ENCODE results near the gene TRPT1.

Gene TRPT1

DNA sequence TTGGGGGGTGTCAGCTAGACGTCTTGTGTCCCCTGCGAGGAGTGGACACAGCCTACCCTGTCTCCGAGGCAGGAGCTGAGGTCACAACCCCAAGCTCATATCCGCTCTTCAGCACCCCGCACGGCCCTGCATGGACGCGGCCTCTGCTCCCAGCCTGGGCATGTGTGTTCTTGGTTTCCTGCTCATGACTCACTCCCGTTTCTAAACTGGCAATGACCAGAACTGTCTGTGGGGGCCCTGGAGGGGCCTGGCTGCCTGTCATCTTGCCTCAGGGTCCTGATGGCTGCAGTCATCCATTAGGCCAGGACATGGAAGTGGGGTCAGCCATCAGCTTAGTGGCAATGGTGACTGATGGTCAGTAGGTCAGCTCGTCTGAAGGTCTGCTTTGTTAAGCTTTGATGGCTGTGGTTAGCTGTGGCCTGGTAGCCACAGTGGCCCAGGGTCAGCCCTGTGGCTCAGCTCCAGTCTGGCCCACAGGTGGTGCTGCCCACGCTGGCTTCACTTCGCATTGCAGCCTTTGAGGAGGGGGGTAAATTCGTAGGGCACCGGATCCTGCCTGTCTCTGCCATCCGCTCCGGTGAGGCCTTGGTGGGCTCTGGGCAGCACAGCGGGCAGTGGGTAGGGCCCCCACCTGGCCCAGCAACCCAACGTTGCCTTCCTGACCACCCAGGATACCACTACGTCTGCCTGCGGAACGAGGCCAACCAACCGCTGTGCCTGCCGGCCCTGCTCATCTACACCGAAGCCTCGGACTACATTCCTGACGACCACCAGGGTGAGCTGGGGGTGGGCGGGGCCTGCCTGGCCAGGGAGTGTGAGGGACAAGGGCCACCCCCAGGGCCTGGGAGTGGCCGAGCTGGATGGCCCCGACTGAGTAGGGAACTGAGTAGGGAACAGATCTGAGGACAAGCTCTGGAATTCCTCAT lies 37.3 kb upstream of the TRPT1 start:
- H3K27ac Mint-ChIP-seq: no peak overlapping the region
- no peak for DNase-seq (ENCODE audit: low spot score)
- H3K4me3 Mint-ChIP-seq: no peak overlapping the region
- H3K27me3 Mint-ChIP-seq (ENCODE audit: low read depth): no peaks in the 10 kb centered on the region
- H3K9me3 Mint-ChIP-seq: no peaks in the 10 kb centered on the region
- H3K4me1 Mint-ChIP-seq (ENCODE audit: low read depth): peaks cover 9% of the 10 kb centered on the region
- peaks cover 21% of the 10 kb centered on the region for H3K36me3 Mint-ChIP-seq (ENCODE audit: low read depth)

DNA sequence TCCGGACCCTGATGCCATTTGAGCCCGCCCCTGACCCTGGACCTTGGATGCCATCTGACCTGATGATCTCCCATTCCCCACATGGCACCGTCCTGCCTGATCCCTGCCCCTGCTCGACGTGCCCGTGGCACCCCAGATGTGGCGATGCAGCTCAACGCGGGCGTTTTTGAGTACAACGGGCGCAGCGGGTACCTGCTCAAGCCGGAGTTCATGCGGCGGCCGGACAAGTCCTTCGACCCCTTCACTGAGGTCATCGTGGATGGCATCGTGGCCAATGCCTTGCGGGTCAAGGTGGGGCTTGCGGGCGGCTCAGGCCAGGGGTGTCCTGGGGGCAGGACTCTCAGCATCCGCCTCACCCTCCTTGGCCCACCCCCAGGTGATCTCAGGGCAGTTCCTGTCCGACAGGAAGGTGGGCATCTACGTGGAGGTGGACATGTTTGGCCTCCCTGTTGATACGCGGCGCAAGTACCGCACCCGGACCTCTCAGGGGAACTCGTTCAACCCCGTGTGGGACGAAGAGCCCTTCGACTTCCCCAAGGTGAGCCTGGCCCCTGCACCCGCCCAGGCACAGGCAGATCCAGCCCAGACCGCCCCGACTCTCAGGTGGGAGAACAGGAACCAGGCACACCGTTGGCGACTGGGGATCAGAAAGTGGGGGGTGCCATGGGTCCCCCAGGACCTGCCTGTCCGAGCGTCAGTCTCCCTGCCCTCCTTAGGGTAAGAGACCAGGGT lies 36.5 kb upstream of the TRPT1 start:
- Mint-ChIP-seq H3K4me3 (no peak overlapping the region), H3K27me3 (ENCODE audit: low read depth) (no peaks in the 10 kb centered on the region), H3K36me3 (ENCODE audit: low read depth) (peaks cover 21% of the 10 kb centered on the region), H3K27ac (no peak overlapping the region), H3K4me1 (ENCODE audit: low read depth) (peaks cover 2% of the 10 kb centered on the region), H3K9me3 (no peaks in the 10 kb centered on the region)
- DNase-seq (ENCODE audit: low spot score): no peak

DNA sequence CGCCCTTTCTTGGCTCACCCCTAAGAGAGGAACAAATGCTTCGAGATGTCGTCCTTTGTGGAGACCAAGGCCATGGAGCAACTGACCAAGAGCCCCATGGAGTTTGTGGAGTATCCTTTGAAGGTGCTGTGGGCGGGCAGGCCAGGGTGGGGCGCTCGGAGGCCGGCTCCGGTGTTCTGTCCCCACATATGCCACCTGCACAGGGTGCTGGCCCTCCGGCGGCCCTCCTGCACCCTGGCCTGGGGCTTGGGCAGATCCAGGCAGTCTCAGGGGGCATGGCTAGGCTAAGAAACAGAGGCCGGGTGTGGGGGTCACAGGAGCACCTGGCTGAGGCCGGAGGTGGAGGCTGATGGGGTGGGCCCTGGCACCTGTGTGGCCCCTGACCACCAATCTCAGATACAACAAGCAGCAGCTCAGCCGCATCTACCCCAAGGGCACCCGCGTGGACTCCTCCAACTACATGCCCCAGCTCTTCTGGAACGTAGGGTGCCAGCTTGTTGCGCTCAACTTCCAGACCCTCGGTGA lies 35.6 kb upstream of the TRPT1 start:
- H3K27me3 Mint-ChIP-seq (ENCODE audit: low read depth): no peaks in the 10 kb centered on the region
- H3K9me3 Mint-ChIP-seq: no peaks in the 10 kb centered on the region
- no peak overlapping the region for H3K27ac Mint-ChIP-seq
- H3K36me3 Mint-ChIP-seq (ENCODE audit: low read depth): peaks cover 21% of the 10 kb centered on the region
- H3K4me3 Mint-ChIP-seq: no peak overlapping the region
- H3K4me1 Mint-ChIP-seq (ENCODE audit: low read depth): peaks cover 2% of the 10 kb centered on the region
- DNase-seq (ENCODE audit: low spot score): no peak

DNA sequence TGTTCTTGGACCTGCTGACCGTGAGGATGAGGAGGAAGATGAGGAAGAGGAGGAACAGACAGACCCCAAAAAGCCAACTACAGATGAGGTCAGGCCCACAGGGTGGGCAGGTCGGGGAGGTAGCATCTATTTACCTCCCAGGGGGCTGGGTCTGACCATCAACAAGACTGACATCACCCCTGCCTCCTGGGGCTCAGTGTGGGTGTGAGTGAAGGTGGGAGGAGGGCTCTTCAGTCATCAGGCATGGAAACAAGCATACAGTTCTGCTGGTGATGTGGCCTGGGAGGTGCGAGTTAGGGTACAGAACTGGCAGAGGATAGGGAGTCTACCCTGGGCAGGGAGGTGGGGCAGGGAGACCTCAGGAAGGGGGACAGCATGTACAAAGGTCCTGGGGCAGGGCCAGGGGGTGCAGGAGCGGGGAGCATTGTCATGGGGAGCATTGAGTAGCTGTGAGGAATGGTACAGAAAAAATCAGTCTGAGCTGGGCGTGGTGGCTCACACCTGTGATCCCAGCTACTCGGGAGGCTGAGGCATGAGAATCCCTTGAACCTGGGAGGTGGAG lies 34.2 kb upstream of the TRPT1 start:
- H3K4me3 Mint-ChIP-seq: no peak overlapping the region
- no peaks in the 10 kb centered on the region for H3K9me3 Mint-ChIP-seq
- H3K4me1 Mint-ChIP-seq (ENCODE audit: low read depth): peaks cover 2% of the 10 kb centered on the region
- no peak overlapping the region for H3K27ac Mint-ChIP-seq
- H3K27me3 Mint-ChIP-seq (ENCODE audit: low read depth): no peaks in the 10 kb centered on the region
- H3K36me3 Mint-ChIP-seq (ENCODE audit: low read depth): peaks cover 19% of the 10 kb centered on the region
- DNase-seq (ENCODE audit: low spot score): no peak

DNA sequence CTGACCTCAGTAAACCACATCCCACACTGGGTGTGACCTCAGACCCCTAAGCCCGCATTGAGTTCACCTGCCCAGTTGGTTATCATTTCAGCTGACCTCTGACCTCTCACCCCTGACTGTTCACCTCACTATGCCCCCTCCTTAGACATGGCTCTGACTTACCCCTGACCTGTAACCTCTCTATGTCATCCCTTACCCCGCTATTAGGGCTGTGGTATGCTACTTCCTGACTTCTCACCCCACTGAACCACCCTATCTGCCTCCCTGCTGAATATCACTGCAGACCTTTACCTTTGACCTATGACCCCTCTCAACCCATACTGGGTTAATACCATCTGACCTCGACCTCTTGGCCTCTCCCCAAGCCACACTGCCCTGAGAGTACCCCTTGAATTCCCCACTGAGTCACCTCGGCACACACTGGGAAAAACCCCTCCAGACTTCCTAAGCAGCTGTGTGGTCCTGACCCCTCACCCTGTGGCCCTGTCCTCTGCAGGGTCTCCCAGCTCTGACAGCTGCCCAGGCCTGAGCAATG lies 33.6 kb upstream of the TRPT1 start:
- peaks cover 2% of the 10 kb centered on the region for H3K4me1 Mint-ChIP-seq (ENCODE audit: low read depth)
- no peaks in the 10 kb centered on the region for H3K9me3 Mint-ChIP-seq
- H3K27me3 Mint-ChIP-seq (ENCODE audit: low read depth): no peaks in the 10 kb centered on the region
- H3K36me3 Mint-ChIP-seq (ENCODE audit: low read depth): peaks cover 19% of the 10 kb centered on the region
- no peak for DNase-seq (ENCODE audit: low spot score)
- no peak overlapping the region for H3K4me3 Mint-ChIP-seq
- no peak overlapping the region for H3K27ac Mint-ChIP-seq

DNA sequence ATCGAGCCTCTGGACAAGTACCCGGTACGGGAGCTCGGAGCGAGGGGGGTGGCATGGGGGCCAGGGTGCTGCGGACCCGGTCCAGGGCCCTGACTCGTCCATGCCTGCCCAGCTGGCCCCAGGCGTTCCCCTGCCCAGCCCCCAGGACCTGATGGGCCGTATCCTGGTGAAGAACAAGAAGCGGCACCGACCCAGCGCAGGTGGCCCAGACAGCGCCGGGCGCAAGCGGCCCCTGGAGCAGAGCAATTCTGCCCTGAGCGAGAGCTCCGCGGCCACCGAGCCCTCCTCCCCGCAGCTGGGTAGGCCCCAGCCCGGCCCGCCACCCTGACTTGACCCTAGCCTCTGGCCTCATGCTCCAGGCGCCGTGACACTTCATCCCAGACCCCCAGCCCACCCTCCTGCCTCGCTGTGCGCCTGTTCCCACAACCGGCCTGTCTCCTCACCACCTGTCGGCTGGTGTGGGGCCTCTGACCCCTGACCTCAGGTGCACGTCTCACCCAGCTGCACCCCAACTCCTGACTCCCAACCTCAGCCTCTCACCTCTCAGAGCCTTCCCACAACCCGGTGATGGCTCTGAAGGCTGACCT lies 33.1 kb upstream of the TRPT1 start:
- no peak overlapping the region for H3K27ac Mint-ChIP-seq
- no peaks in the 10 kb centered on the region for H3K9me3 Mint-ChIP-seq
- H3K36me3 Mint-ChIP-seq (ENCODE audit: low read depth): peaks cover 19% of the 10 kb centered on the region
- no peak overlapping the region for H3K4me3 Mint-ChIP-seq
- H3K27me3 Mint-ChIP-seq (ENCODE audit: low read depth): no peaks in the 10 kb centered on the region
- no peak for DNase-seq (ENCODE audit: low spot score)
- peaks cover 2% of the 10 kb centered on the region for H3K4me1 Mint-ChIP-seq (ENCODE audit: low read depth)

DNA sequence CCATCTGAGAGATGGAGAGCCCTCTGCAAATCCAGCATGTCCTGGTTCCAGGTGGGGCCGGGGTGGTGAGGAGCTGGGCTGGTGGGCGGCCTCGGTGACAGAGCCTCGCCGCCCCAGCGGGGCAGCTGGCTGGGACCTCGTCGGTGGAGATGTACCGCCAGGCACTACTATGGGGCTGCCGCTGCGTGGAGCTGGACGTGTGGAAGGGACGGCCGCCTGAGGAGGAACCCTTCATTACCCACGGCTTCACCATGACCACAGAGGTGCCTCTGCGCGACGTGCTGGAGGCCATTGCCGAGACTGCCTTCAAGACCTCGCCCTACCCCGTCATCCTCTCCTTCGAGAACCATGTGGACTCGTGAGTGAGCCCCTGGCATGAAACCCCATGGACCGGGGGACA lies 32.4 kb upstream of the TRPT1 start:
- Mint-ChIP-seq H3K4me1 (ENCODE audit: low read depth) (peaks cover 3% of the 10 kb centered on the region), H3K27me3 (ENCODE audit: low read depth) (no peaks in the 10 kb centered on the region), H3K36me3 (ENCODE audit: low read depth) (peaks cover 19% of the 10 kb centered on the region), H3K4me3 (no peak overlapping the region), H3K27ac (no peak overlapping the region), H3K9me3 (no peaks in the 10 kb centered on the region)
- DNase-seq (ENCODE audit: low spot score): no peak

DNA sequence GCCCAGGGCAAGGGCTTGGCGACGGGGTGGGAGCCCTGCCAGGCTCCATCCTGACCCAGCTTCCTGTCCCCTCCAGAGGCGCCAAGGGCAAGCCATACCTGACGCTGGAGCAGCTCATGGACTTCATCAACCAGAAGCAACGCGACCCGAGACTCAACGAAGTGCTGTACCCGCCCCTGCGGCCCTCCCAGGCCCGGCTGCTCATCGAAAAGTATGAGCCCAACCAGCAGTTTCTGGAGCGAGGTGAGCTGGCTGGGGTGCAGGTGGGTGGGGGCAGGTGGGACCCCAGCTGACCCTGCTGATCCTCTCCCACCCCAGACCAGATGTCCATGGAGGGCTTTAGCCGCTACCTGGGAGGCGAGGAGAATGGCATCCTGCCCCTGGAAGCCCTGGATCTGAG lies 30.3 kb upstream of the TRPT1 start:
- peaks cover 14% of the 10 kb centered on the region for H3K36me3 Mint-ChIP-seq (ENCODE audit: low read depth)
- DNase-seq (ENCODE audit: low spot score): no peak
- no peaks in the 10 kb centered on the region for H3K27me3 Mint-ChIP-seq (ENCODE audit: low read depth)
- no peak overlapping the region for H3K27ac Mint-ChIP-seq
- no peak overlapping the region for H3K4me3 Mint-ChIP-seq
- no peaks in the 10 kb centered on the region for H3K9me3 Mint-ChIP-seq
- peaks cover 11% of the 10 kb centered on the region for H3K4me1 Mint-ChIP-seq (ENCODE audit: low read depth)

DNA sequence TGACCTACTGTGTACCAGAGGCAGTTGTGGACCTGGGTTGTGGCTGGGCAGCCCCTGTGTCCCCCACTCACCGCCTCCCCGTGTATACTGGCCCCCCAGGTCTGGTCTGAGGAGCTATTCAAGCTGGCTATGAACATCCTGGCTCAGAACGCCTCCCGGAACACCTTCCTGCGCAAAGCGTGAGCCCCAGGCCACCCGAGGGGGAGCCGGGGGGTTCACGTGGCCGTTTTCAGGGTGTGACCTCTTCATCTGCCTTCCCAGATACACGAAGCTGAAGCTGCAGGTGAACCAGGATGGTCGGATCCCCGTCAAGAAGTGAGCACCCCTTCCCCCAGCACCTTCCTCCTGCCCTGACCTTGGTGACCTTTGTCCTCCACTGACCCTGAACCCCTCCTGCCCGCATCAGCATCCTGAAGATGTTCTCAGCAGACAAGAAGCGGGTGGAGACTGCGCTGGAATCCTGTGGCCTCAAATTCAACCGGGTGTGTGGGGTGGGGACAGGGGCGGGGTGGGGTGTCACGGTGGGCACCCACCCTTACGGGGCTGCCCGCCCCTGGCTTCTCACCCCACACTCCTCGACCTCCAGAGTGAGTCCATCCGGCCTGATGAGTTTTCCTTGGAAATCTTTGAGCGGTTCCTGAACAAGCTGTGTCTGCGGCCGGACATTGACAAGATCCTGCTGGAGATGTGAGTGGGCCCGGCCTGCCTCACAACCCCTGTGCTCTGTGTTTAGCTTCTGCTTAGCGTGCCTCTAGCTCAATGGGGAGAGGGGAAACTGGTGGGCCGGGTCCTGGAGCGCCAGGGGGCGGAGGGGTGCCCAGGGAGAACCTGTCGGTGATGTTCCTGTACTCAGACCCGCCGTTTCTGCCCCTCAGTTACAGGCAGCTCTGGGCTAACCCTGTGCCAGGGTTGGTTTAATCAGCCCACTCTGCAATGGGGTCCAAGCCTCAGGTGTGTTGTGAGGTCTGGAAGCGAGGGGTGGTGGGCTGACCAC lies 29.4 kb upstream of the TRPT1 start:
- Mint-ChIP-seq H3K36me3 (ENCODE audit: low read depth) (peaks cover 14% of the 10 kb centered on the region), H3K27me3 (ENCODE audit: low read depth) (no peaks in the 10 kb centered on the region), H3K4me1 (ENCODE audit: low read depth) (peaks cover 13% of the 10 kb centered on the region), H3K4me3 (no peak overlapping the region), H3K9me3 (no peaks in the 10 kb centered on the region), H3K27ac (no peak overlapping the region)
- DNase-seq (ENCODE audit: low spot score): no peak

DNA sequence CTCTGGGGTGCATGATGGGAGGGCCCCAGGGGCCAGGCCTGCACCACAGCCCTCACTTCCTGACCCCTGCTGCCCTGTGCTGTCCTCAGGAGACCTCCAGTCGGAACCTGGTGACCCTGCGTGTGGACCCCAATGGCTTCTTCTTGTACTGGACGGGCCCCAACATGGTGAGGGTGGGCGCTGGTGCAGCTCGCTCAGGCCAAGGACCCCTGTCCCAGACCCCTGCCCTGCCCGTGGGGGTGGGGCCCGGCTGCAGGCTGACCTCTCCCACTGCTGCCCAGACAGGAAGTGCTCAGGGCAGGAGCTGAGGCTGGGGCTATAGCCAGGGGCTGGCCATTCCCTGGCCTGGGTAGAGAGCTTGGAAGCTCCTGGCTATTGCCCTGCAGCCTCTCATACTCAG lies 28.3 kb upstream of the TRPT1 start:
- Mint-ChIP-seq H3K27me3 (ENCODE audit: low read depth) (no peaks in the 10 kb centered on the region), H3K9me3 (no peaks in the 10 kb centered on the region), H3K4me1 (ENCODE audit: low read depth) (peaks cover 18% of the 10 kb centered on the region), H3K27ac (no peak overlapping the region), H3K36me3 (ENCODE audit: low read depth) (peaks cover 5% of the 10 kb centered on the region), H3K4me3 (no peak overlapping the region)
- no peak for DNase-seq (ENCODE audit: low spot score)

DNA sequence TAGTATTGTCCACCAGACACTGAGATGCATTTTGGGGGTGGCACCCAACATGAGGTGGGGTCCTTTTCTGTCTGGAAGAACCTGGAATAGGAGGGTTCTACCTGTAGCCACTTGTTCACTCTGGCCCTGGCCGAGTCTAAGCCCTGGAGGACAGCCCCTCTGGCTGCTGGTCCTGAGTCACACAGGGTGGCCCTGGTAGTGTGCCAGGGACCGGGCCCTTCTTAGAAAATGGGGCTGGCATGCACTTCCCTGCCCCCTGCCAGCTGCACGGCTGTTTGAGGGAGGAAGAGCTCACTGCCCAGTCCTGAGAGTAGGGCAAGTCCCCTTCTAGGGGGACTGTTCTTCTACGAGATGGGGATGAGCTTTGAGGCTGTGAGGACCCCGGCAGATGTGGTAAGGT lies 27.5 kb upstream of the TRPT1 start:
- Mint-ChIP-seq H3K27ac (no peak overlapping the region), H3K4me1 (ENCODE audit: low read depth) (peaks cover 18% of the 10 kb centered on the region), H3K9me3 (no peaks in the 10 kb centered on the region), H3K36me3 (ENCODE audit: low read depth) (peaks cover under 1% of the 10 kb centered on the region), H3K27me3 (ENCODE audit: low read depth) (no peaks in the 10 kb centered on the region), H3K4me3 (peak overlapping the region; percentile 15)
- no peak for DNase-seq (ENCODE audit: low spot score)

DNA sequence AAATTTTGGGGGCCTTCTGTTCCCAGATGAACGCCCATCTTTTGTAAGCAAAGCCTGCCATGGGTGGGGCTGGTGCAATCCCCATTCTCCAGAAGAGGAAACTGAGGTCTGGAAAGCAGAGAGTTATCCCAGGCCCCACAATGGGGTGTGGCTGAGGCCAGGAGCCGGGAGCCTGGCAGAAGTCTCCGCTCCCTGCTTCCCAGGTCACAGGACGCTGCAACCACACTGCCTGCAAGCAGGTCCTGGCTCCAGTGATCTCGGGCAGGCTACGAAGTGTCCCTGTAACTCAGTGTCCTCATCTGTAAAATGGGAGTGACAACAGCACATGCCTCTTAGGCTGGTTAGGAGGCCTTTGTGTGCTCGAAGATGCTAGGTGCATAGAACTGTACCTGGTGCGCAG lies 27.1 kb upstream of the TRPT1 start:
- no peak for DNase-seq (ENCODE audit: low spot score)
- Mint-ChIP-seq H3K27me3 (ENCODE audit: low read depth) (no peaks in the 10 kb centered on the region), H3K27ac (no peak overlapping the region), H3K4me3 (peak overlapping the region; percentile 24), H3K9me3 (no peaks in the 10 kb centered on the region), H3K4me1 (ENCODE audit: low read depth) (peaks cover 19% of the 10 kb centered on the region), H3K36me3 (ENCODE audit: low read depth) (no peaks in the 10 kb centered on the region)

All from T-helper 2 cell treated with Interferon-gamma antibody and Interleukin-4, amounts not matched to agents 5 μg/mL and 100 μg/mL, for 36 hours (primary cell).